Lower lobe of right lung (tissue), 2 donors: ENCODE data around the gene WFDC9. TPM values are rescaled to one million over a fixed set of nuclear protein-coding genes. Genes with fewer than 3 reads are reported as not detected.
A peak's percentile ranks its signal among the peaks of the same experiment; 100 is the strongest.
"Not testable (repeated sequence)": the region's sequence is repeated elsewhere in the genome, so short reads cannot be mapped to it uniquely, and the experiment has no call there.

ENCODE experiments used
- ATAC-seq, 2 donors: fragments of 200-7000 bp; cut with Tn5 transposase; one replicate each; pipeline ENCODE4 v1.9.1; 2020 to 2022; ENCODE audit warnings: mild to moderate bottlenecking in 2 of 2, moderate library complexity in 2 of 2
- DNase-seq: peaks from one replicate; pipeline ENCODE4 v3.0.0-alpha.2; 2020
- H3K27ac ChIP-seq: fragments of 200-600 bp; one replicate; pipeline ENCODE4 v1.8.0; 2022
- H3K27me3 ChIP-seq: fragments of 200-600 bp; one replicate; pipeline ENCODE4 v1.8.0; 2022; ENCODE audit warnings: low read depth
- H3K36me3 ChIP-seq: fragments of 200-600 bp; one replicate; pipeline ENCODE4 v1.8.0; 2022; ENCODE audit warnings: mild to moderate bottlenecking
- H3K4me1 ChIP-seq: fragments of 200-600 bp; one replicate; pipeline ENCODE4 v1.8.0; 2022
- H3K4me3 ChIP-seq: fragments of 200-600 bp; one replicate; pipeline ENCODE4 v1.8.0; 2022; ENCODE audit warnings: mild to moderate bottlenecking
- H3K9me3 ChIP-seq: fragments of 200-600 bp; one replicate; pipeline ENCODE4 v1.8.0; 2022
- intact Hi-C: fragments of 100-400 bp; cut with DNase I; formaldehyde crosslinking; loops from one replicate; pipeline ENCODE4 v1.11.0; 2022
- total RNA-seq: library from RNA; stranded (reverse); fragmentation: NEBNext Ultra II Directional; extraction: Animal tissue kit (Norgen Biotek cat#: 25700); gene quantifications from one replicate; pipeline ENCODE4 v1.2.1, GENCODE V29; 2021
- TF ChIP-seq, protein P1 (sequence below): fragments of 200-600 bp; IDR thresholded peaks from one replicate; pipeline ENCODE4 v1.8.0; 2022; ENCODE audit warnings: antibody characterized with exemption, mild to moderate bottlenecking
- donor health status: DM: no; HTN: yes; CAD: no; lungs with severe emphysema.

The WFDC9 gene
- total RNA-seq, 1 donor from 2014 or later: not detected

- no peak overlapping the region for H3K27ac ChIP-seq
- H3K36me3 ChIP-seq: no peaks in the 10 kb centered on the region
- H3K27me3 ChIP-seq: no peaks in the 10 kb centered on the region
- no peaks in the 10 kb centered on the region for H3K4me1 ChIP-seq
- intact Hi-C loops: no loop called here
- DNase-seq (no peak), ATAC-seq (no peak)
- TF ChIP-seq, protein P1, sequence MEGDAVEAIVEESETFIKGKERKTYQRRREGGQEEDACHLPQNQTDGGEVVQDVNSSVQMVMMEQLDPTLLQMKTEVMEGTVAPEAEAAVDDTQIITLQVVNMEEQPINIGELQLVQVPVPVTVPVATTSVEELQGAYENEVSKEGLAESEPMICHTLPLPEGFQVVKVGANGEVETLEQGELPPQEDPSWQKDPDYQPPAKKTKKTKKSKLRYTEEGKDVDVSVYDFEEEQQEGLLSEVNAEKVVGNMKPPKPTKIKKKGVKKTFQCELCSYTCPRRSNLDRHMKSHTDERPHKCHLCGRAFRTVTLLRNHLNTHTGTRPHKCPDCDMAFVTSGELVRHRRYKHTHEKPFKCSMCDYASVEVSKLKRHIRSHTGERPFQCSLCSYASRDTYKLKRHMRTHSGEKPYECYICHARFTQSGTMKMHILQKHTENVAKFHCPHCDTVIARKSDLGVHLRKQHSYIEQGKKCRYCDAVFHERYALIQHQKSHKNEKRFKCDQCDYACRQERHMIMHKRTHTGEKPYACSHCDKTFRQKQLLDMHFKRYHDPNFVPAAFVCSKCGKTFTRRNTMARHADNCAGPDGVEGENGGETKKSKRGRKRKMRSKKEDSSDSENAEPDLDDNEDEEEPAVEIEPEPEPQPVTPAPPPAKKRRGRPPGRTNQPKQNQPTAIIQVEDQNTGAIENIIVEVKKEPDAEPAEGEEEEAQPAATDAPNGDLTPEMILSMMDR: peak; percentile 54
- no peaks in the 10 kb centered on the region for H3K9me3 ChIP-seq
- no peak overlapping the region for H3K4me3 ChIP-seq
Observed at GRCh38 chr20:45592574-45593189, 38.4 kb downstream of the WFDC9 start.

GRCh38 chr20:45589725-45590124 lies 41.4 kb downstream of the WFDC9 start:
- intact Hi-C loops: no loop called here
- no peaks in the 10 kb centered on the region for H3K36me3 ChIP-seq
- no peak overlapping the region for H3K27ac ChIP-seq
- no peaks in the 10 kb centered on the region for H3K27me3 ChIP-seq
- no peak for DNase-seq
- no peaks in the 10 kb centered on the region for H3K9me3 ChIP-seq
- TF ChIP-seq, protein P1: no peak
- H3K4me3 ChIP-seq: no peak overlapping the region
- no peak for ATAC-seq
- H3K4me1 ChIP-seq: no peaks in the 10 kb centered on the region

DNA sequence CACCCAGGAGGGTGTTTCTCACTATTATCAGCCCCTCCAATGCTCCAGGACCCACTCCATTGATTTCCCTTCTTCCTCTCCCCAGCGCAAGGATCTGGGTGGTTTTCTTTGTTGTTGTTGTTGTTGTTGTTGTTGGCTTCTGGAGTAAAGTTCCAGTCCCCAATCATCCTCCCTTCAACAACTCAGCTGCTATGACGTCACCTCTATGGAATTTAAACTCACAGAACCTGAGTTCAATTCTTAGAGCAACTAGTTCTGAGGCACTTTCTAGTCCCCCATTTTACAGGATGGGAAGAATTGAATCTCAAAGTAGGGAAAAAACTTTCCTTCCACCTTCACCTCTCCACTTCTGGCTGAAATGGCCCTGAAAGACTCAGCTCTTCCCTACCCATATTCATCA lies 42.3 kb downstream of the WFDC9 start:
- TF ChIP-seq, protein P1: no peak
- no peaks in the 10 kb centered on the region for H3K4me1 ChIP-seq
- no peak overlapping the region for H3K4me3 ChIP-seq
- no peaks in the 10 kb centered on the region for H3K36me3 ChIP-seq
- H3K27ac ChIP-seq: no peak overlapping the region
- no peaks in the 10 kb centered on the region for H3K27me3 ChIP-seq
- no peaks in the 10 kb centered on the region for H3K9me3 ChIP-seq
- no peak for DNase-seq
- ATAC-seq: no peak
- intact Hi-C loops: no loop called here

GRCh38 chr20:45585986-45586385 lies 45.1 kb downstream of the WFDC9 start:
- H3K27ac ChIP-seq, ATAC-seq, H3K27me3 ChIP-seq, H3K9me3 ChIP-seq, intact Hi-C loops, H3K4me3 ChIP-seq, H3K36me3 ChIP-seq, H3K4me1 ChIP-seq, DNase-seq: not testable (repeated sequence)

DNA sequence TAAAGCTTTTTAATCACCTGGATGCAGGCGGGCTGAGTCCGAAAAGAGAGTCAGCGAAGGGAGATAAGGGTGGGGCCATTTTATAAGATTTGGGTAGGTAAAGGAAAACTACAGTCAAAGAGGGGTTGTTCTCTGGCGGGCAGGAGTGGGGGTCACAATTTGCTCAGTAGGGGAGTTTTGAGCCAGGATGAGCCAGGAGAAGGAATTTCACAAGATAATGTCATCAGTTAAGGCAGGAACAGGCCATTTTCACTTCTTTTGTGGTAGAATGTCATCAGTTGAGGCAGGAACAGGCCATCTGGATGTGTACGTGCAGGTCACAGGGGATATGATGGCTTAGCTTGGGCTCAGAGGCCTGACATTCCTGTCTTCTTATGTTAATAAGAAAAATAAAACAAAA lies 46.8 kb downstream of the WFDC9 start:
- H3K9me3 ChIP-seq, H3K4me3 ChIP-seq, H3K36me3 ChIP-seq, H3K27me3 ChIP-seq, ATAC-seq, H3K4me1 ChIP-seq, H3K27ac ChIP-seq, DNase-seq, intact Hi-C loops: not testable (repeated sequence)

DNA sequence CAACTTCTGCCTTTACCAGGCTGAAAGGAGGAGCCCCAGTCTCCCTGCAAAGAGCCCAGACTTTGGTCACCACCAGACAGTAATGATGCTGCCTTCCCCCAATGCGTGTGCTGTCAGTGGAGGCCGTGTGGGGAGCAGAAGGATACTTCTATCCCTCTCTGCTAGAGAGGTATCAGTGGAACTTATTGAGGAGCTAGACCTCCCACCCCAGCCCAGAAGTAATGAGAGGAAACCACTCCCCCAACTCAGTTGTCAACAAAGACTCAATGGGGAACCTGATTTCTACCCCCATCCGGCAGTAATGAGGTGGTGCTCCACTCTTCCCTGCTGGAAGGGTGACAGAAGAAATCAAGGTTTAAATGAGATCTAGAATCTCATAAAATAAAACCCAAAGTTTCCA lies 47.6 kb downstream of the WFDC9 start:
- intact Hi-C loops: no loop called here
- ATAC-seq: no peak

More for the DNA sequence above, 47.6 kb downstream of the WFDC9 start:
- H3K36me3 ChIP-seq: no peaks in the 10 kb centered on the region
- no peaks in the 10 kb centered on the region for H3K27me3 ChIP-seq
- H3K27ac ChIP-seq: no peak overlapping the region
- H3K4me1 ChIP-seq: no peaks in the 10 kb centered on the region
- H3K9me3 ChIP-seq: no peaks in the 10 kb centered on the region
- no peak overlapping the region for H3K4me3 ChIP-seq
- no peak for DNase-seq
- TF ChIP-seq, protein P1: no peak
